Measurements from ENCODE around the gene ITGB5. TPM values are rescaled to one million over a fixed set of nuclear protein-coding genes. Genes with fewer than 3 reads are reported as not detected.

ITGB5 gene
- total RNA-seq, 1 experiment from 2014 or later, result 67.2 TPM

GRCh38 chr3:124799676-124800075 lies 87.5 kb downstream of the ITGB5 start:
- no peaks in the 10 kb centered on the region for H3K27me3 ChIP-seq (ENCODE audit: low read length)
- H4K20me1 ChIP-seq (ENCODE audit: low read length), result no peaks in the 10 kb centered on the region
- no peaks in the 10 kb centered on the region for H3F3A ChIP-seq (ENCODE audit: low read length, unreplicated experiment)
- H3K9me2 ChIP-seq (replicated peaks; ENCODE audit: low read length), result no peaks in the 10 kb centered on the region
- intact Hi-C loops (cut with micrococcal nuclease), result no loop called here
- DNase-seq, result no peak
- no peak overlapping the region for H2AFZ ChIP-seq (ENCODE audit: low read length)
- ATAC-seq, result no peak
- no peaks in the 10 kb centered on the region for H3K9me3 ChIP-seq (ENCODE audit: low read length)
- no peaks in the 10 kb centered on the region for H3K4me1 ChIP-seq (ENCODE audit: insufficient read depth, low read length)
- ChIA-PET POLR2A (ENCODE audit: unreplicated experiment) (no interaction called here), CTCF (interaction anchor here (0.6 kb wide), 1 partner anchor 473 kb away, joined by 3 read pairs; no protein-coding TSS in a partner anchor)
- BruUV-seq (replicated peaks), result no TSS peak
- no peak for TF ChIP-seq EZH2 (IDR thresholded peaks at IDR 0.05; ENCODE audit: low read length, unreplicated experiment)
- no peak for TF ChIP-seq CTCF (conservative IDR thresholded peaks at IDR 0.05; ENCODE audit: low read depth, low read length)
- TF ChIP-seq EZH2phosphoT487 (IDR thresholded peaks at IDR 0.05; ENCODE audit: borderline replicate concordance, low read length), result no peak
- H3K27ac ChIP-seq (ENCODE audit: low read length), result no peak overlapping the region
- no peak overlapping the region for H3K9ac ChIP-seq (ENCODE audit: low read length)
- H3K4me3 ChIP-seq (ENCODE audit: low read length), result no peak overlapping the region
- H3K79me2 ChIP-seq (ENCODE audit: low read length), result no peaks in the 10 kb centered on the region
- no peaks in the 10 kb centered on the region for H3K36me3 ChIP-seq (ENCODE audit: low read depth, low read length)
- no peak overlapping the region for H3K4me2 ChIP-seq (ENCODE audit: low read length)

GRCh38 chr3:124797426-124797945 lies 89.7 kb downstream of the ITGB5 start:
- intact Hi-C loops (cut with micrococcal nuclease), result no loop called here
- no peak for TF ChIP-seq EZH2phosphoT487 (IDR thresholded peaks at IDR 0.05; ENCODE audit: borderline replicate concordance, low read length)
- TF ChIP-seq CTCF (conservative IDR thresholded peaks at IDR 0.05; ENCODE audit: low read depth, low read length), result no peak
- TF ChIP-seq EZH2 (IDR thresholded peaks at IDR 0.05; ENCODE audit: low read length, unreplicated experiment), result no peak
- CTCF ChIA-PET, result no interaction called here
- H3F3A ChIP-seq (ENCODE audit: low read length, unreplicated experiment), result no peaks in the 10 kb centered on the region
- ATAC-seq, result no peak
- H3K9me3 ChIP-seq (ENCODE audit: low read length), result no peaks in the 10 kb centered on the region
- no peaks in the 10 kb centered on the region for H4K20me1 ChIP-seq (ENCODE audit: low read length)
- no TSS peak for BruUV-seq (replicated peaks)
- H3K27ac ChIP-seq (ENCODE audit: low read length), result no peak overlapping the region
- no peaks in the 10 kb centered on the region for H3K36me3 ChIP-seq (ENCODE audit: low read depth, low read length)
- H3K27me3 ChIP-seq (ENCODE audit: low read length), result no peaks in the 10 kb centered on the region
- H3K4me2 ChIP-seq (ENCODE audit: low read length), result no peak overlapping the region
- no peak for DNase-seq
- H3K4me3 ChIP-seq (ENCODE audit: low read length), result no peak overlapping the region
- H3K79me2 ChIP-seq (ENCODE audit: low read length), result no peaks in the 10 kb centered on the region
- peaks cover 14% of the 10 kb centered on the region for H3K4me1 ChIP-seq (ENCODE audit: insufficient read depth, low read length)
- H3K9me2 ChIP-seq (replicated peaks; ENCODE audit: low read length), result no peaks in the 10 kb centered on the region
- H2AFZ ChIP-seq (ENCODE audit: low read length), result no peak overlapping the region
- no peak overlapping the region for H3K9ac ChIP-seq (ENCODE audit: low read length)
- POLR2A ChIA-PET (ENCODE audit: unreplicated experiment), result interaction anchor here (0.6 kb wide), 1 partner anchor 15 kb away, joined by 9 read pairs; no protein-coding TSS in a partner anchor

DNA sequence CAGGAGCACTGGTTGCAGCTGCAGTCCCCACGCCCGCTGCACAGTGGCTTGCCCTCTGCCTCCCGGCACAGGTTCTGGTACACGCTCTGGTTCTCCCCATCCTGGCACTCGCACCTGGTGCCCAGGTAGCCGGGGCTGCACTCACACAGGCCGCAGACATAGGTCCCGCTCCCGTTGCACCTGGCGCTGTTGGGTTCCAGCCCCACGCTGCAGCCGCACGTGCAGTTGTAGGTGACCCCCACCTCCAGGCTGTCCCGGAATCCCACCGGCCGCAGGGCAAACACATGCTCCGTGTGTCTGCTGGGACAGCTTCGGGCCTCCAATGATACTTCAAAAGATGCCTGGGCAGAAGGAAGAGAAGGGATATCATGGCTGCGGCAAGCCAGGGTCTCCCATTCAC lies 90.7 kb downstream of the ITGB5 start:
- POLR2A ChIA-PET (ENCODE audit: unreplicated experiment), result no interaction called here
- no peak for TF ChIP-seq EZH2 (IDR thresholded peaks at IDR 0.05; ENCODE audit: low read length, unreplicated experiment)
- no peak for TF ChIP-seq CTCF (conservative IDR thresholded peaks at IDR 0.05; ENCODE audit: low read depth, low read length)
- TF ChIP-seq EZH2phosphoT487 (IDR thresholded peaks at IDR 0.05; ENCODE audit: borderline replicate concordance, low read length), result no peak
- Histone ChIP-seq H3K9me3 (ENCODE audit: low read length) (no peaks in the 10 kb centered on the region), H3K27me3 (ENCODE audit: low read length) (no peaks in the 10 kb centered on the region), H2AFZ (ENCODE audit: low read length) (no peak overlapping the region), H4K20me1 (ENCODE audit: low read length) (no peaks in the 10 kb centered on the region), H3F3A (ENCODE audit: low read length, unreplicated experiment) (no peaks in the 10 kb centered on the region), H3K9ac (ENCODE audit: low read length) (no peak overlapping the region), H3K4me2 (ENCODE audit: low read length) (no peak overlapping the region), H3K36me3 (ENCODE audit: low read depth, low read length) (no peaks in the 10 kb centered on the region), H3K4me1 (ENCODE audit: insufficient read depth, low read length) (peaks cover 14% of the 10 kb centered on the region), H3K79me2 (ENCODE audit: low read length) (no peaks in the 10 kb centered on the region), H3K9me2 (replicated peaks; ENCODE audit: low read length) (no peaks in the 10 kb centered on the region), H3K27ac (ENCODE audit: low read length) (no peak overlapping the region), H3K4me3 (ENCODE audit: low read length) (no peak overlapping the region)
- DNase-seq (no peak), ATAC-seq (no peak)
- intact Hi-C loops (cut with micrococcal nuclease), result no loop called here
- no TSS peak for BruUV-seq (replicated peaks)
- CTCF ChIA-PET, result no interaction called here
